ENCODE measurements around the gene LAPTM4A. TPM values are rescaled to one million over a fixed set of nuclear protein-coding genes. Genes with fewer than 3 reads are reported as not detected.

The LAPTM4A gene
- total and polyA plus RNA-seq, 2 donors from 2014 or later = 330 to 365 TPM

- no peak overlapping the region for H3K27ac ChIP-seq (ENCODE audit: low read depth in 2 of 2, low read length in 2 of 2)
- H3K36me3 ChIP-seq (ENCODE audit: control insufficient read depth in 2 of 3, insufficient read depth in 3 of 3, low read length in 3 of 3) = no peaks in the 10 kb centered on the region
- no peaks in the 10 kb centered on the region for H3K27me3 ChIP-seq (ENCODE audit: control insufficient read depth, insufficient read depth, low read length)
- no peak overlapping the region for H3K4me3 ChIP-seq (ENCODE audit: low read length in 3 of 3)
- H3K9ac ChIP-seq (ENCODE audit: low read length in 3 of 3) = no peak overlapping the region
- H3K9me3 ChIP-seq (ENCODE audit: control insufficient read depth in 2 of 3, insufficient read depth in 1 of 3, low read length in 3 of 3) = no peaks in the 10 kb centered on the region
- FAIRE-seq = no peak
- no peaks in the 10 kb centered on the region for H3K4me1 ChIP-seq (ENCODE audit: control insufficient read depth in 2 of 3, insufficient read depth in 2 of 3, low read depth in 1 of 3, low read length in 3 of 3)
- intact Hi-C loops (cut with DNase I) = no loop called here
- no peak for DNase-seq
- no peak for TF ChIP-seq CTCF (IDR thresholded peaks at IDR 0.05; ENCODE audit: borderline replicate concordance, extremely low read depth, insufficient read depth)
Measured at GRCh38 chr2:20061940-20062339, 10.5 kb upstream of the LAPTM4A start.

GRCh38 chr2:20061476-20061875, 10.0 kb upstream of the LAPTM4A start:
- Histone ChIP-seq H3K36me3 (ENCODE audit: control insufficient read depth in 2 of 3, insufficient read depth in 3 of 3, low read length in 3 of 3) (no peaks in the 10 kb centered on the region), H3K9ac (ENCODE audit: low read length in 3 of 3) (no peak overlapping the region), H3K9me3 (ENCODE audit: control insufficient read depth in 2 of 3, insufficient read depth in 1 of 3, low read length in 3 of 3) (no peaks in the 10 kb centered on the region), H3K4me3 (ENCODE audit: low read length in 3 of 3) (no peak overlapping the region), H3K4me1 (ENCODE audit: control insufficient read depth in 2 of 3, insufficient read depth in 2 of 3, low read depth in 1 of 3, low read length in 3 of 3) (no peaks in the 10 kb centered on the region), H3K27ac (ENCODE audit: low read depth in 2 of 2, low read length in 2 of 2) (no peak overlapping the region), H3K27me3 (ENCODE audit: control insufficient read depth, insufficient read depth, low read length) (no peaks in the 10 kb centered on the region)
- DNase-seq (no peak), FAIRE-seq (no peak)
- intact Hi-C loops (cut with DNase I) = no loop called here
- no peak for TF ChIP-seq CTCF (IDR thresholded peaks at IDR 0.05; ENCODE audit: borderline replicate concordance, extremely low read depth, insufficient read depth)

GRCh38 chr2:20060106-20060505, 8.7 kb upstream of the LAPTM4A start:
- H3K9me3 ChIP-seq (ENCODE audit: control insufficient read depth in 2 of 3, insufficient read depth in 1 of 3, low read length in 3 of 3) = no peaks in the 10 kb centered on the region
- no peaks in the 10 kb centered on the region for H3K4me1 ChIP-seq (ENCODE audit: control insufficient read depth in 2 of 3, insufficient read depth in 2 of 3, low read depth in 1 of 3, low read length in 3 of 3)
- no peak overlapping the region for H3K9ac ChIP-seq (ENCODE audit: low read length in 3 of 3)
- TF ChIP-seq CTCF (IDR thresholded peaks at IDR 0.05; ENCODE audit: borderline replicate concordance, extremely low read depth, insufficient read depth) = no peak
- DNase-seq = no peak
- intact Hi-C loops (cut with DNase I) = no loop called here
- no peaks in the 10 kb centered on the region for H3K36me3 ChIP-seq (ENCODE audit: control insufficient read depth in 2 of 3, insufficient read depth in 3 of 3, low read length in 3 of 3)
- H3K27me3 ChIP-seq (ENCODE audit: control insufficient read depth, insufficient read depth, low read length) = no peaks in the 10 kb centered on the region
- H3K4me3 ChIP-seq (ENCODE audit: low read length in 3 of 3) = no peak overlapping the region
- FAIRE-seq = no peak
- H3K27ac ChIP-seq (ENCODE audit: low read depth in 2 of 2, low read length in 2 of 2) = no peak overlapping the region

GRCh38 chr2:20057268-20057667, 5.8 kb upstream of the LAPTM4A start:
- H3K9me3 ChIP-seq (ENCODE audit: control insufficient read depth in 2 of 3, insufficient read depth in 1 of 3, low read length in 3 of 3) = no peaks in the 10 kb centered on the region
- H3K9ac ChIP-seq (ENCODE audit: low read length in 3 of 3) = no peak overlapping the region
- no peaks in the 10 kb centered on the region for H3K36me3 ChIP-seq (ENCODE audit: control insufficient read depth in 2 of 3, insufficient read depth in 3 of 3, low read length in 3 of 3)
- FAIRE-seq = no peak
- DNase-seq = no peak
- no peaks in the 10 kb centered on the region for H3K27me3 ChIP-seq (ENCODE audit: control insufficient read depth, insufficient read depth, low read length)
- intact Hi-C loops (cut with DNase I) = no loop called here
- H3K27ac ChIP-seq (ENCODE audit: low read depth in 2 of 2, low read length in 2 of 2) = no peak overlapping the region
- peaks cover 0 to 4% (median 0%) of the 10 kb centered on the region in 3 donors for H3K4me1 ChIP-seq (ENCODE audit: control insufficient read depth in 2 of 3, insufficient read depth in 2 of 3, low read depth in 1 of 3, low read length in 3 of 3)
- no peak for TF ChIP-seq CTCF (IDR thresholded peaks at IDR 0.05; ENCODE audit: borderline replicate concordance, extremely low read depth, insufficient read depth)
- no peak overlapping the region for H3K4me3 ChIP-seq (ENCODE audit: low read length in 3 of 3)
